CD4-positive, CD25-positive, alpha-beta regulatory T cell (primary cell): ENCODE data around the gene SENP7. TPM values are rescaled to one million over a fixed set of nuclear protein-coding genes. Genes with fewer than 3 reads are reported as not detected.

ENCODE experiments used
- ATAC-seq, 2 donors: fragments of 150-1000 bp; cut with Tn5 transposase; one replicate each; pipeline ENCODE4 v1.10.0; 2021; ENCODE audit warnings: low read depth in 2 of 2, moderate number of reproducible peaks in 2 of 2, moderate library complexity in 1 of 2
- DNase-seq, 3 donors: peaks; one replicate each; pipeline versions ENCODE4 v3.0.0 to v3.0.0-alpha.2; 2012 to 2022; ENCODE audit warnings: mixed read lengths in 1 of 3
- H3K27ac ChIP-seq: one replicate; pipeline ENCODE4 v1.7.0; 2013; ENCODE audit warnings: mild to moderate bottlenecking, low read length; ENCODE audit not compliant: insufficient read depth, poor library complexity, severe bottlenecking
- H3K27me3 ChIP-seq: one replicate; pipeline ENCODE4 v1.7.0; 2013; ENCODE audit warnings: low read length; ENCODE audit not compliant: control insufficient read depth, insufficient read depth
- H3K36me3 ChIP-seq: one replicate; pipeline ENCODE4 v1.7.0; 2013; ENCODE audit warnings: mild to moderate bottlenecking, low read length, moderate library complexity; ENCODE audit not compliant: control insufficient read depth, insufficient read depth
- H3K4me1 ChIP-seq: 2 replicates; pipeline ENCODE4 v1.7.0; 2013; ENCODE audit warnings: mild to moderate bottlenecking, low read length; ENCODE audit not compliant: insufficient read depth, control insufficient read depth, poor library complexity, severe bottlenecking
- H3K4me3 ChIP-seq: one replicate; pipeline ENCODE4 v1.7.0; 2013; ENCODE audit warnings: low read depth, mild to moderate bottlenecking, low read length, moderate library complexity
- H3K9me3 ChIP-seq, 2 experiments: 1 replicate in 1 of 2; 2 replicates in 1 of 2; pipeline ENCODE4 v1.7.0; 2013; ENCODE audit warnings: low read length in 2 of 2, mild to moderate bottlenecking in 1 of 2, moderate library complexity in 1 of 2; ENCODE audit not compliant: control insufficient read depth in 2 of 2
- H3K27ac Mint-ChIP-seq, 3 donors: one replicate each; pipeline ENCODE4 v1.8.0; 2020 to 2022; ENCODE audit warnings: mild to moderate bottlenecking in 3 of 3, mixed read lengths in 3 of 3, moderate library complexity in 2 of 3
- H3K27me3 Mint-ChIP-seq: one replicate; pipeline ENCODE4 v1.8.0; 2022; ENCODE audit warnings: mild to moderate bottlenecking, mixed read lengths
- H3K36me3 Mint-ChIP-seq: one replicate; pipeline ENCODE4 v1.8.0; 2020; ENCODE audit warnings: mixed read lengths
- H3K4me1 Mint-ChIP-seq, 4 donors: one replicate each; pipeline ENCODE4 v1.8.0; 2020 to 2022; ENCODE audit warnings: mixed read lengths in 4 of 4, mild to moderate bottlenecking in 1 of 4
- H3K4me3 Mint-ChIP-seq, 4 donors: one replicate each; pipeline ENCODE4 v1.8.0; 2020 to 2022; ENCODE audit warnings: mild to moderate bottlenecking in 4 of 4, mixed read lengths in 4 of 4, moderate library complexity in 3 of 4
- H3K9me3 Mint-ChIP-seq, 7 donors: one replicate each; pipeline ENCODE4 v1.8.0; 2020 to 2022; ENCODE audit warnings: mixed read lengths in 7 of 7, mild to moderate bottlenecking in 3 of 7, moderate library complexity in 2 of 7
- polyA plus RNA-seq, 4 donors: library from polyadenylated mRNA; unstranded; fragments of 300-500 nt; fragmentation: Illumina TruSeq; gene quantifications; one replicate each; pipeline ENCODE4 v1.2.3, GENCODE V29; 2021
- total RNA-seq: library from RNA; stranded (reverse); gene quantifications from one replicate; pipeline ENCODE4 v1.2.3, GENCODE V29; 2022

The SENP7 gene
- total and polyA plus RNA-seq, 5 donors from 2014 or later, result 7.8 to 49.9 (median 9.8) TPM

GRCh38 chr3:101279162-101279561, 233.8 kb downstream of the SENP7 start:
- H3K4me3 ChIP-seq, result no peak overlapping the region

DNA sequence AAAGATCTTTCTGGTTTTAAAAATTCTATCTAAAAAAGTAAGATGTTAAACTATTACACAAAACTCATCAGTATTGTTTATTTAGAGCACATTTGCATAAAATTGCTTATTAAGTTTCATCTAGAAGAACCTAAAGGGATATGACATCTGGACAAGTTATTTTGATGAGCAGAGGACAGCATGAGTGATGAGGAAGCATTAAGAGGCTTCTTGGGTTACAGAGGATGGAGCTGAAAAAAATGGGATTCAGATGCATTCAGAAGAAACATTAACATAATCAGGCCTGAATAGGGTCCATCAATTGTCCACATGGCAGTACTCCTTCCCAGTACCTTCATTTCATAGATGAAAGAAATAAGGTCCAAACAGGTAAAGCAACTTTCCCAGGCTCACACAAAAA, 234.3 kb downstream of the SENP7 start:
- Mint-ChIP-seq H3K27ac (no peak overlapping the region), H3K9me3 (no peaks in the 10 kb centered on the region), H3K27me3 (no peaks in the 10 kb centered on the region), H3K4me3 (no peak overlapping the region), H3K36me3 (no peaks in the 10 kb centered on the region), H3K4me1 (no peaks in the 10 kb centered on the region)
- no peak overlapping the region for H3K4me3 ChIP-seq
- DNase-seq (no peak), ATAC-seq (no peak)
- H3K36me3 ChIP-seq, result no peaks in the 10 kb centered on the region
- no peaks in the 10 kb centered on the region for H3K9me3 ChIP-seq
- no peak overlapping the region for H3K27ac ChIP-seq
- H3K4me1 ChIP-seq, result no peaks in the 10 kb centered on the region
- H3K27me3 ChIP-seq, result no peaks in the 10 kb centered on the region

More at GRCh38 chr3:101279162-101279561, 233.8 kb downstream of the SENP7 start:
- Mint-ChIP-seq H3K9me3 (no peaks in the 10 kb centered on the region), H3K4me3 (no peak overlapping the region), H3K36me3 (no peaks in the 10 kb centered on the region), H3K27ac (no peak overlapping the region), H3K4me1 (no peaks in the 10 kb centered on the region), H3K27me3 (no peaks in the 10 kb centered on the region)
- Histone ChIP-seq H3K27me3 (no peaks in the 10 kb centered on the region), H3K9me3 (no peaks in the 10 kb centered on the region), H3K36me3 (no peaks in the 10 kb centered on the region), H3K27ac (no peak overlapping the region), H3K4me1 (no peaks in the 10 kb centered on the region)
- DNase-seq (no peak), ATAC-seq (no peak)

Other genes with a start within 250 kb of the SENP7 start
- 0.35 TPM for gene IMPG2, start 192.6 kb downstream of the SENP7 start, total RNA-seq
- under 1 TPM in 1 of 4 donors, not detected in 3; 0.02 TPM for gene IMPG2, start 192.6 kb downstream of the SENP7 start, polyA plus RNA-seq
- gene TRMT10C, start 48.7 kb upstream of the SENP7 start, total RNA-seq, result 29.4 TPM
- 10 to 100 TPM; 41.3 to 47.0 (median 43.4) TPM for gene TRMT10C, start 48.7 kb upstream of the SENP7 start, polyA plus RNA-seq
- gene PCNP, start 61.0 kb upstream of the SENP7 start, total RNA-seq, result 144 TPM
- 100 to 1,000 TPM in 3 of 4 donors, 10 to 100 TPM in 1; 99.8 to 125 (median 109) TPM for gene PCNP, start 61.0 kb upstream of the SENP7 start, polyA plus RNA-seq
- gene ZBTB11, start 163.9 kb upstream of the SENP7 start, total RNA-seq, result 75.1 TPM
- gene ZBTB11, start 163.9 kb upstream of the SENP7 start, polyA plus RNA-seq, result 10 to 100 TPM in 2 of 4 donors, 1 to 10 TPM in 2; 9.0 to 14.2 (median 10.7) TPM
- 1,148 TPM for gene RPL24, start 173.5 kb upstream of the SENP7 start, total RNA-seq
- 1,000 to 10,000 TPM in 3 of 4 donors, 100 to 1,000 TPM in 1; 939 to 1,307 (median 1,200) TPM for gene RPL24, start 173.5 kb upstream of the SENP7 start, polyA plus RNA-seq
- 15.2 TPM for gene CEP97, start 211.4 kb upstream of the SENP7 start, total RNA-seq
- gene CEP97, start 211.4 kb upstream of the SENP7 start, polyA plus RNA-seq, result 1 to 10 TPM; 4.8 to 8.3 (median 6.4) TPM